ENCODE results near the gene SNHG17.
"Not testable (repeated sequence)": the region's sequence is repeated elsewhere in the genome, so short reads cannot be mapped to it uniquely, and the experiment has no call there.

SNHG17 gene

DNA sequence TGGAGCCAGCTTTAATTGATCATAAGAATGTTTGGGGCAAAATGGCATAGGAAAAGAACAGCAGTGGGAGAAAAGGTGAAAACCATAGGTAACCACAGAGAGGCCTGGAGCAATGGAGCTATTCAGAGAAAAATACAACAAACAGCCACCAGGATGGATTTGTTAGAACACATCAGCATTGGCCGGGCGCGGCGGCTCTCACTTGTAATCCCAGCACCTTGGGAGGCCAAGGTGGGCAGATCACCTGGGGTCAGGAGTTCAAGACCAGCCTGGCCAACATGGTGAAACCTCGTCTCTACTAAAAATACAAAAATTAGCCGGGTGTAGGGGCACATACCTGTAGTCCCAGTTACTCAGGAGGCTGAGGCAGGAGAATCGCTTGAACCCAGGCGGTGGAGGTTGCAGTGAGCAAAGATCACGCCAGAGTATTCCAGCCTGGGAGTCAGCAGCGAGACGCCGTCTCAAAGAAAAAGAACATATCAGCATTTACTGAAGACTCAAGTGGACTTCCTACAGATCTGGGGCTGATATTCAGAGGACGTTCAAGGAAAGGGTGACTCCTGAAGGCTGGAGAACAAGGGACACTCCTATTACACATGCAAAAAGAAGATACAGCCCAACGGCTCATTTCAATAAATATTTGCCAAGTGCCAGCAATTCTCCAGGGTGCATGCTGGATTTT lies 20.2 kb downstream of the SNHG17 start:
- no peak for DNase-seq

DNA sequence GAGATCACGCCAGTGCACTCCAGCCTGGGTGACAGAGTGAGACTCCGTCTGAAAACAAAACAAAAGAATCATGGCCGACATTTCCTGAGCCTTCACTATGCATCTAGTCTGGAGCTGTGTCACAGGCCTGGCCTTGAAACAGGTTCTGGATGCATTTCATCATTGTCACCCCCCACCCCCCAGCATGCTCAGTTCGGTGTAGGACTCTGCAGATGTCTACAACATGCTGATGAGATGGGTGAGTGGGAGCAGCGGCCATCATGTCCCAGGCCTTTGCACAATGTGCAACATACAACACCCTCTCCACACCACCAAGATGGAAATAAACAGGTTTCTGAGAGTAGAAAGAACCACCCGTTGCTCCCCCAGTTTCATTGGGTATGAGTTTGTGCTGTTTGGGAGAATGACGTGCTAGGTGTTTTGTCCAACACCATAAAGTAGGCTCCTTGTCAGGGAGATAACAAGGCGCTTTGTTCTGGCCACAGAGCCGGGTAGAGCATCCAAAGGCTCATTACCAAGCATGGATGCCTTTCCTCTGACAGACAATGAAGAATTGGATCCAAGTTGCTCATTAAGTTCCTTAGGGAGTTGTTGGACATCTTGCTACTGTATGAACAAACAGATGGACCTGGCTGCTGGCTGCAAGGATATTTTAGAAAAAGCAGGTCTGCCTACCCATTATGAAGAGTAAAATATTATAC lies 22.1 kb downstream of the SNHG17 start:
- no peak for DNase-seq

DNA sequence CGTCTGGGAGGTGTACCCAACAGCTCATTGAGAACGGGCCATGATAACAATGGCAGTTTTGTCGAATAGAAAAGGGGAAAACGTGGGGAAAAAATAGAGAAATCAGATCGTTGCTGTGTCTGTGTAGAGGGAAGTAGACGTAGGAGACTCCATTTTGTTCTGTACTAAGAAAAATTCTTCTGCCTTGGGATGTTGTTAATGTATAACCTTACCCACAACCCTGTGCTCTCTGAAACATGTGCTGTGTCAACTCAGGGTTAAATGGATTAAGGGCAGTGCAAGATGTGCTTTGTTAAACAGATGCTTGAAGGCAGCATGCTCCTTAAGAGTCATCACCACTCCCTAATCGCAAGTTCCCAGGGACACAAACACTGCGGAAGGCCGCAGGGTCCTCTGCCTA lies 27.3 kb downstream of the SNHG17 start:
- DNase-seq: not testable (repeated sequence)

DNA sequence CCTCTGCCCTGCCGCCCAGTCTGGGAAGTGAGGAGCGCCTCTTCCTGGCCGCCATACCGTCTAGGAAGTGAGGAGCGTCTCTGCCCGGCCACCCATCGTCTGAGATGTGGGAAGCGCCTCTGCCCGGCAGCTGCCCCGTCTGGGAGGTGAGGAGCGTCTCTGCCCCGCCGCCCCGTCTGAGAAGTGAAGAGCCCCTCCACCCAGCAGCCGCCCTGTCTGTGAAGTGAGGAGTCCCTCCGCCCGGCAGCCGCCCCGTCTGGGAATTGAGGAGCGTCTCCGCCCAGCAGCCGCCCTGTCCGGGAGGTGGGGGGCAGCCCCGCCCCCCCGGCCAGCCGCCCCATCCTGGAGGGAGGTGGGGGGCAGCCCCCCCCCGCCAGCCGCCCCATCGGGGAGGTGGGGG lies 27.8 kb downstream of the SNHG17 start:
- DNase-seq: no peak

DNA sequence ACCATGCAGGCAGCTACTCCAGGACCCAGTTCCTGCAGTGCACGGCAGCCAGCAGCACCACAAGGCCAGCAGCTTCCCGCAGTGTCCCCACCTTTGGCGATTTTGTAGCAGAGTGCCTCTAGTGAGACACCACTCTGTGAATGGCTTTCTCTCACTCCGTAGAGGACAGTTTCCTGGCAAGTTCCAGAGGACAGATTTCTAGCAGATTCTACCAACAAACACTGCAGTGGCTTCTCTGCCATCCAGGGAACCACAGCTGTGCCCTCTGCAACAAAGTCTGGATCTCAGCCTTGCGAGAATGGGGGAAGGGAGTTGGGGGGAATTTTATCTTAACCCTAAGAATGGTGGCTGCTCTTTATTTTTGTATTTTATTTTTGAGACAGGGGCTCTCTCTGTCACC lies 28.7 kb downstream of the SNHG17 start:
- DNase-seq: no peak

DNA sequence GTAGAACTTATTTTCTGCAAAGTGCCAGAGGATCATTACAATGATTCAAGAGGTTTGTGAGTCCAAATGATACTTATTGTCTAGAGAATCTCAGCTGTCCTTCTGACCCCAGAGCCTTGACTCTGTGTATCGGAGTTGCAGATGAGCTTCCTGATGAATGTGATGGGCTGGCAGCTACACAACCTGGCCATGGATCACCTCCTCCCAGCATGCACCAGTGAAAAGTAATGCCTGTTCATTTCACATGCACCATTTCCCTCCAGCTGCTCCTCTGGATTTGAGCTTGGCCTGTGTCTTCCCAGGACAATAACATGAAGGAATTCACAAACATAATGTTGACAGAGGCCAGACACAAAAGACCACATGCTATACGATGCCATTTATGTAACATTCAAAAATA lies 30.0 kb downstream of the SNHG17 start:
- DNase-seq: no peak

- DNase-seq: no peak
These were observed 31.1 kb downstream of the SNHG17 start for GRCh38 chr20:38404016-38404415.

DNA sequence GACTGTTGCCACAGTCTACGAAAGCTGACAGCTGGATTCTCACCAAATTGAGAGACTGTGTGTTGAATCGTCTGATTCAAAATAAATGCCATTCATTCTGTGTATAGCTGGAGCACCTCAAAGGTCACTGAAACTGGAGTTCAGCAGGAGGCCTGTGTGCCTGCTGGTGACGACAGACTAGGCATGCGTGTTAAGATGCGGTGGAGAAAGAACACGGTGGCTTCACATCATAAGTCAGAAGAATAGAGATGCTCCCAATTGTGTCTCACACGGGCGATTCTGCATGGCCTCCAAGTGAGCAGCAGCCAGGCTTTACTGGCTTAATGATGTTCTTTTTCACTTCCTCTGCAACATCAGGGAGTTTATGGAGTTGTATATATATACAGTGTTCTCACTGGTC lies 32.3 kb downstream of the SNHG17 start:
- DNase-seq: no peak

DNA sequence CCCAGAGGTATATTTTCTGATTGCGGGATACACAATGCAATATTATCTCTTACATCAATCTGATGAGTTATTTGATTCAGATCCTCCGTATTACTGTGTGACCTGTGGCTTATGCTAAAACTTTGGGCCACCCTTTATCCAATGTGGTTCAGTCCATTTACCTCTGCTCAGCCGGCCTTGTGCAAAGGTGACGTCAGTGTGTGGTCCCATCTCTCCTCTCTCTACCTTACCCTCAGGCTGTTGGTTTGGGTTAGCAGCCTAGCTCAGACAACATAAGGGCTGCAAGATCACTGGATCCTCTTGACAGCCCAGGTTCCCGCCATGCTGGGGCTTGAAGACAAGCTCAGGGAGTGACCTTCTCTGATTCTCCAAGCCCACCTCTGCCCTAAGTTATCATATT lies 33.0 kb downstream of the SNHG17 start:
- DNase-seq: no peak

DNA sequence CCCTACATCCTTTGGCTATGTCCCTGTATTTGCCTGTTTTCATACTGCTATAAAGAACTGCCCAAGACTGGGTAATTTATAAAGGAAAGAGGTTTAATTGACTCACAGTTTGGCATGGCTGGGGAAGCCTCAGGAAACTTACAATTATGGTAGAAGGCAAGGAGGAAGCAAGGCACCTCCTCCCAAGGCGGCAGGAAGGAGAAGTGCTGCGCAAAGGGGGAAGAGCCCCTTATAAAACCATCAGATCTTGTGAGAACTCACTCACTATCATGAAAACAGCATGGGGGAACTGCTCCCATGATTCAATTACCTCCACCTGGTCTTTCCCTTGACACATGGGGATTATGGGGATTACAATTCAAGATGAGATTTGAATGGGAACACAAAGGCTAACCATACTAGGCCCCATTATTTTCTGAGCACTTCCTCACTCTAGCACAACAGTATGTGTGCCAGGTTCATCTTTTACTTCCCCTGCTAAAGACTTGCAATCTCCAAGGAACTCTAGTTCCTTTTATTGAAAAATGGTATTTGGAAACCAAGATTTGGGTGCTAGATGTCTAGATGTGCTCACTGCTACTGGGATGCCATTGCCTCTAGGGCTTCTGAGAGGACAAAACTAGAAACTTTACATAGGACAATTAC lies 39.3 kb downstream of the SNHG17 start:
- DNase-seq: not testable (repeated sequence)

- no peak for DNase-seq
These were observed 40.0 kb downstream of the SNHG17 start for GRCh38 chr20:38395165-38395564.

GRCh38 chr20:38393259-38393658 lies 41.9 kb downstream of the SNHG17 start:
- DNase-seq: no peak

- no peak for DNase-seq
These were observed 42.8 kb downstream of the SNHG17 start for GRCh38 chr20:38392356-38392755.

- DNase-seq: no peak
These were observed 47.2 kb downstream of the SNHG17 start for GRCh38 chr20:38387953-38388352.

- DNase-seq: no peak
These were observed 48.3 kb downstream of the SNHG17 start for GRCh38 chr20:38386851-38387250.

- DNase-seq: no peak
These were observed 49.1 kb downstream of the SNHG17 start for GRCh38 chr20:38386004-38386403.

DNA sequence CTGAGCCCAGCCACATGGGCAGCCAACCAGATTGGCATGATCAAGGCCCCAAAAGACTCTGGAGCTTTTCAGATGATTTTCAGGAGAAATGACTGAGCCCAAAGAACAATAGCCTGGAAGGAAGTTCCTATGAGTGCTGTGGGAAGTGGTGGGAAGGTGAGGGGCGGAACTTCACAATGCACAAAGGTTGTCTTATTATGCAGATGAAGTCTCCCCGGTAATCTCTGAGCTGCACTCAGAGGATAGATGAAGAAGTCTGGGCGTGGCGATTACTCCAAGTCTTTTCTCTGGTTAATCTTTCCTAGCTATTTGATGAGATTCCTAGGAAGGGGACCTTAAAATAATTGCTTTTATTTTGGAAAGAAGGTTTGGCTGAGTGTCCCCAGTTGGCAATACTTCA lies 52.0 kb downstream of the SNHG17 start:
- no peak for DNase-seq

DNA sequence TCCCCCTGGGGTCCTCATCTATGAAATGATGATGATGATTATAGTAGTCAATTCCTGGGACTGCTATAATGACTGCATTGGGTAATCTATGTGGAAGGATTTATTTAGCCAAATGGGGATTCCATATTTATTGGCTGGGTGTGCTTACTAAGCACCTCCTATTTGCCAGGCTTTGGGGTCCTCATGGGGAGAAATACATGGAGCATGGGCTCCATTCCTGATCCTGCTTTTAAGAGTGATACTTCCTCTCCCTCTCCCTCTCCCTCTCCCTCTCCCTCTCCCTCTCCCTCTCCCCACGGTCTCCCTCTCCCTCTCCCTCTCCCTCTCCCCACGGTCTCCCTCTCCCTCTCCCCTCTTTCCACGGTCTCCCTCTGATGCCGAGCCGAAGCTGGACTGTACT lies 57.3 kb downstream of the SNHG17 start:
- DNase-seq: not testable (repeated sequence)

- DNase-seq: no peak
These were observed 58.0 kb downstream of the SNHG17 start for GRCh38 chr20:38377039-38377685.

GRCh38 chr20:38373898-38374297 lies 61.2 kb downstream of the SNHG17 start:
- DNase-seq: no peak

DNA sequence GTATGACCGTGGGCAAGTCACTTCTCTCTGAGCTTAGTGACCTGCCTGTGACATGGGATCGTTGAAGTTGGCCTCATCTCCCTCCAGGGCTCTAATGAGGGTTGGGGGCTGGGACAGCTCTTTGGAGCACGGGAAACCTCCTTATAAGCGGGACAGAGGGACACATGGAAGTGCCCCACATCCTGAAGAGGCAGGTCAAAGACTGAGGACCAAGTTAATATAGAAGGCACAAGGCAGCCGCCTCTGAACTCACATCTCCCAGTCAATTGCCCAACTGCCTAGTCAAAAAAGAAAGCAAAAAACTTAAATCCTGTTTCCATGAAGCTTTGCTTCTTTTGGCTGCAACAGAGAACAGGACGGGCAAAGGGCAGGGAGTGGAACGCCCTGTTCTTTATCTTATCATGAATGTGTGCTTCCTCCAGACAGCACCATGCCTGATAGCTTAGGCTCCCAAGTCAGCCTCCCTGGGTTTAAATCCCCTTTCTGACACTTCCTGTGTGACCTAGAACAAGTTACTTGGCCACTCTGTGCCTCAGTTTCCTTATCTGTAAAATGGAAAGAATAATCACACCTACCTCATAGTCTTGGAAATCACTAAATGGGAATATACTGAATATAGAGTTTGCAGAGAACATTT lies 61.8 kb downstream of the SNHG17 start:
- DNase-seq: no peak

DNA sequence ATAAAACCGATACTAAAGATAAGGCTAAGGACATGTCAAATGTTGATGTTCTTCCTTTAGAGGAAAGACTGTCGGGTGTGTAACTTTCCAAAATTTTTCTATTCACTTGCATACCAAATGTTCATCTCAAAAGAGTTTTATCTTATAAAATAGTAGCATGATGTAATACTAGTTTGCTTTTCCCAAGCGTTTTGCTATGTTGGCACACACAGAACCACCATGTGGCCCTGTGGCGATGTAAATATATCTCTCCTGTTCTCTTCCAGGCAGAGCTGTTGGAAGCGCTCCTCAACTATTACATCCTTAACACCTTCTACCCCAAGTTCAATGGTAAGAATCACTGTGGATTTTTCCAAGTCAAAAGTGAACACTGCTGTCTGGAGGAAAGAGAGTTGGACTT lies 62.3 kb downstream of the SNHG17 start:
- DNase-seq: no peak

Measured in NCI-H1105 (cell line).